GM19438 (cell line): ENCODE data around the gene OR2J3.
"Not testable (repeated sequence)": the region's sequence is repeated elsewhere in the genome, so short reads cannot be mapped to it uniquely, and the experiment has no call there.

Experiments
- ATAC-seq: cut with Tn5 transposase; IDR thresholded peaks from one replicate; pipeline ENCODE4 v1.9.1; 2021; ENCODE audit warnings: low read depth; ENCODE audit not compliant: unreplicated experiment

The OR2J3 gene

DNA sequence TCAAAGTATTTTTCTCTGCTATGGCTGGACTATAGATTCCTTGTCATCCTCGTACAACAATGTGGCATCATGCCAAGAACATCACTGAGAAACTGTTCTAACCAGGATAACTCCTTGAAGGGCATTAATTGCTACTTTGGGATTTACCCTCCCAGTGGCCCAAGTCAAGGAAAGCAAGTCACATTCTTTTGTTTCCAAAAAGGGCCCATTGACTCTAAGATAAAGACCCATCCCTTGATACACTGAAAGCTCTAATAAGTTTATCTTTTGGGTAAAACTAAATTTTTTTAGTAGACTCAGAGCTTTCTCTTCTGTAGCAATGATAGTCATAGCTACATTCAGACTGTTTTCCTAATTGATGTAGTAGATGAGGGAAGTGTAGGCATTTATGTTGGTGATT lies at the start of gene OR2J3:
Gene OR2J3, plus strand, starts transcription at position 301 of the 400 bp plus-strand sequence. CDS start 3,833 bp downstream, outside the sequence.
- no peak for ATAC-seq

GRCh38 chr6:29071831-29072723 lies 35.8 kb upstream of the OR2J3 start:
- ATAC-seq: no peak

GRCh38 chr6:29079203-29079602 lies 28.7 kb upstream of the OR2J3 start:
- no peak for ATAC-seq

DNA sequence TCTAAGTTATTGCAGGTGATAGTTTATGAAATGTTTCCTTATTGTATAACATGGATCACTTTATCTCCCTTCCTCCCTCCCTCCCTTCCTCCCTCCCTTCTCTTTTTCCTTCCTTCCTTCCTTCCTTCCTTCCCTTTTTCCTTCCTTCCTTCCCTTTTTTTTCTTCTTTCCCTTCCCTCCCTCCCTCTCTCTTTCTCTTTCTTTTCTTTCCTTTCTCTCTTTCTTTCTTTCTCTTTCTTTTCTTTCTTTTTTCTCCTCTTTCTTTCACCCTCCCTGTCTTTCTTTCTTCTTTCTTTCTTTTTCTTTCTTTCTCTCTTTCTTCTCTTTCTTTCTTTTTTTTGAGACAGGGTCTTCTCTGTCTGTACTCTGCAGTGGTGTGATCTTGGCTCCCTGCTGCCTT lies 26.5 kb upstream of the OR2J3 start:
- no peak for ATAC-seq

DNA sequence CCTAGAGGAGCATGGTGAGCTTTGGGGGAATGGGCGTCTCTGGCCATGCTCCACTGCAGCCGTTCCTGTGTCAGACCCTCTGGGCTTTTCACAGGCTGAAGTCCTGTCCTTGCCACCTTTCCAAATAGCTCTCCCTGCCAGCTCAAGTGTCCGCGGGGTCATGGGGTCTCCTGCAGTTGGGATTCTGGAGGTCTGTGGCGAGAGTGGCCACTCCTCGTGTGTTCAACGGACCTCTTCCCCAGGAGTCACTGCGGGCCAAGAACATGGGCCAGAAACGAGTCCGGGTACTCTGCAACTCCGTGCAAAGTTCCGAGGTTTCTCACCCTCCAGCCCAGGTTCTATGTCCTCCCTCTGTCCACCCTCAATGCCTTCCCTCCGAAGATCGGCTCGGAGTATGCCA lies 25.4 kb upstream of the OR2J3 start:
- no peak for ATAC-seq

DNA sequence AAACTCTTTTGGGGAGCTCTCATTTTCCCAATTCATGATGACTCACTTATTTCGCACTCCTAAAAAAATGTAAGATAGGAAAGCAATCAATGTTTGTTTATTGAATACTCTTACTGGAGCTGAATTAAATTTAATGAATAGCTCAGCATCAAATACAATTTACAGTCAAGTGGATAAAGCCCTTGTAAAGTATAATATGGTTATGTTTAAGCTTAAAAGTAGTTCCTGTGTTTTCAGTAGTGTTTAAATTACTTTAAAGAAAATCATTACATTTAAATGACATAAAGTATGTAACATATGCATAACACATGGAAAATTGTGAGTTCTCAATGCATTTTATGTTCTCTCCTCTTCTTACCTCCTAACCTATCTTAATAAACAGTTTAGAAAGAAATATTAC lies 20.6 kb upstream of the OR2J3 start, which contains the start of gene OR2B3:
Gene OR2B3, minus strand, starts transcription at position 101 of the 400 bp plus-strand sequence. Its CDS starts 65 bp downstream, at position 36.
- no peak for ATAC-seq

GRCh38 chr6:29092957-29093356 lies 14.9 kb upstream of the OR2J3 start:
- no peak for ATAC-seq

GRCh38 chr6:29097803-29098202 lies 10.1 kb upstream of the OR2J3 start:
- no peak for ATAC-seq

GRCh38 chr6:29099190-29099589 lies 8.7 kb upstream of the OR2J3 start, which contains the start of gene OR2J1:
OR2J1 (plus strand) TSS chr6:29099490; CDS start chr6:29100943, 1,453 bp downstream.
- no peak for ATAC-seq

DNA sequence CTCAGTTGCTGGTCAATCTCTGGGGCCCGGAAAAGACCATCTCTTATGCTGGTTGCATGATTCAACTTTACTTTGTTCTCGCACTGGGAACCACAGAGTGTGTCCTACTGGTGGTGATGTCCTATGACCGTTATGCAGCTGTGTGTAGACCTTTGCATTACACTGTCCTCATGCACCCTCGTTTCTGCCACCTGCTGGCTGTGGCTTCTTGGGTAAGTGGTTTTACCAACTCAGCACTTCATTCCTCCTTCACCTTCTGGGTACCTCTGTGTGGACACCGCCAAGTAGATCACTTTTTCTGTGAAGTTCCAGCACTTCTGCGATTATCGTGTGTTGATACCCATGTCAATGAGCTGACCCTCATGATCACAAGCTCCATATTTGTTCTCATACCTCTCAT lies 4.3 kb downstream of the OR2J3 start:
- ATAC-seq: no peak

DNA sequence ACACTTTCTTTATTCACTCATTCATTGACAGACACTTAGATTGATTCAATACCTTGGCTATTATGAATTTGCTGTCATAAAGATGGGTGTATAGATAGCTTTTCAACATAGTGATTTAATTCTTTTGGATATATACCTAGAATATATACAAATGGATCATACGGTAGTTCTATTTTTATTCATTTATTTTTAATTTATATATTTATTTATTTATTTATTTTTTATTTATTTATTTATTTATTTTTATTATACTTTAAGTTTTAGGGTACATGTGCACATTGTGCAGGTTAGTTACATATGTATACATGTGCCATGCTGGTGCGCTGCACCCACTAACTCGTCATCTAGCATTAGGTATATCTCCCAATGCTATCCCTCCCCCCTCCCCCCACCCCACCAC lies 7.1 kb downstream of the OR2J3 start:
- ATAC-seq: not testable (repeated sequence)

DNA sequence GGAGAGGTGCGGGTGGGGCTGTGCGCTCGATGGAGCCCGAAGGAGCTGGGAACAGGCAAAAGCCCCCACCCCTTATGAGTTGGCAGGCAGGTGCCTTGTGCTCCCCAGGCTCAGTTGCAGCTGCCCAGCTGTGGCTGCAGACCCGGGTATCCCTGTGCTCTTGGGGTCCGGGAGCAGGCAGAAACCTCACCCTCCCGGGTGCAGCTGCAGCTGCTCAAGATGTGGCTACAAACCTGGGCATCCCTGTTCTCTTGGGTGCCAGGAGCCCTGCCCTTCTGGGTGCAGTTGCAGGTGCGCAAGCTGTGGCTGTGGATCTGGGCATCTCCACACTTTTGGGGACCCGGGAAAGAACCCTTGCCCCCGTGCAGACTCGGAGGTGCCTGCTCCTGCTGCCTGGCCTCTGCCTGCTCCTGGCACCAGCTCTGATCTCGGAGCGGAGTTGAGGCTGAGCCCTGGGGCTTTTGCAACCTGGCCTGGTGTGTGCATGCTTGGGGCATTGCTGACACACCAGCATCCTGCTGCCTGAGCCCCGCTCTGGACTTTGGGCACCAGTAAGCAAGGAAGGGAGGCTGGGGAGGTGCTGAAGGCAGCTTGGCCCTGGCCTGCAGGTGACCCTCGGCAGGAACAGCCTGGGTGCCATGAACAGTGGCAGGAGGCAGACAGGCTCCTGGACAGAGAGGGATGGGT lies 21.6 kb downstream of the OR2J3 start:
- ATAC-seq: no peak

DNA sequence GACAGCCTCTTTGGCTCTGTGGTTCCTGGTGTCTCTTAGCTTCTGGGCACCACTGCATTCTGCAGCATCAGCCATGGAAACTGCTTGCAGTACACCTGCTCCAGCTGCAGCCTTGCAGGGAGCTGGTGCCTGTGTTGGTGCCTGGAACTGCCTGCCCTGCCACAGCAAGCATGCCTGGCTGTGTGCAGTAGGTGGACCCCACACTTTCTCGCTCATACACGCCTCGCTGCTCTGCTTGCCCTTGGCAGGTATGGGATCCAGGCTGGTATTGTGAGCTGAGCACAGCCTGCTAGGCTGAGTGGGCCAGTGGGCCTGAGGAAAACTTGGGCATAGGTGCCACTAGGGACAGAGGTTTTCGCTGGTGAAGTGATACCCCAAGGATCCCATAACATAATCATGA lies 22.8 kb downstream of the OR2J3 start:
- ATAC-seq: no peak

GRCh38 chr6:29131691-29132090 lies 23.8 kb downstream of the OR2J3 start:
- no peak for ATAC-seq

DNA sequence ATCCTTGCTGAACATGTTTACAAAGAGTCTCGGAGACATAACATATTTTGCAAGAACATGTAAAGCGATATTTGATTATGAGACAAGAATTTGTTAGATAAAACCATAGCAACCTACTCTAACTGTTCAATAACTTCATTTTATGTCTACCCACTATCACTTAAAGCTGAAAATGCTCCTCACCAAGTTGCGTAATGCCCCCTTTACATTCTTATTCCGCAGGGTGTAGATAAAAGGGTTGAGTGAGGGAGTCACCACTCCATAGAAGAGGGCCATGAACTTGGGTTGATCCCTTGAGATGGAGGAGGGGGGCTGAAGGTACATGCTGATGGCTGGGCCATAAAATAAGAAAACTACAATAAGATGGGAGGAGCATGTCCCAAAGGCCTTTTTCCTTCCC lies 29.9 kb downstream of the OR2J3 start:
- no peak for ATAC-seq

GRCh38 chr6:29141606-29142005 lies 33.7 kb downstream of the OR2J3 start:
- ATAC-seq: no peak

DNA sequence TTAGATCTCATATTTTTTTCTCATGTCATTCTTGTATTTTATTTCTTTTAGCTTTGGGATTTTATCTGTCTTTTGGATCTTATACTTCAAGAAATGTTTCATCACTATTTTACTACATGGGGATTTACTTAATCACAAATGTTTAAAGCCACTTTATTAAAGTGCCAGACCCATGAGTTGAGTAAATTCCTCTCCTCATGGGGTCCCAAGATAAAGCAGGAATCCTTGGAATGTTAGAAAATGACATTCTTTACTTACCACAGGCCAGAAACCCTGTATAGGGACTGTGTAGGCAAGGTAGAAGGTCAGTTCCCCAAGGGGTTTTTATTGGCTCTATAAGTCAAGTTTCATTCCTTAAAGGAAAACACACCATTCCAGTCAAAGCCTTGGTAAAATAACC lies 34.5 kb downstream of the OR2J3 start:
- no peak for ATAC-seq

GRCh38 chr6:29146179-29146578 lies 38.3 kb downstream of the OR2J3 start:
- ATAC-seq: no peak

GRCh38 chr6:29147074-29147473 lies 39.2 kb downstream of the OR2J3 start:
- no peak for ATAC-seq

DNA sequence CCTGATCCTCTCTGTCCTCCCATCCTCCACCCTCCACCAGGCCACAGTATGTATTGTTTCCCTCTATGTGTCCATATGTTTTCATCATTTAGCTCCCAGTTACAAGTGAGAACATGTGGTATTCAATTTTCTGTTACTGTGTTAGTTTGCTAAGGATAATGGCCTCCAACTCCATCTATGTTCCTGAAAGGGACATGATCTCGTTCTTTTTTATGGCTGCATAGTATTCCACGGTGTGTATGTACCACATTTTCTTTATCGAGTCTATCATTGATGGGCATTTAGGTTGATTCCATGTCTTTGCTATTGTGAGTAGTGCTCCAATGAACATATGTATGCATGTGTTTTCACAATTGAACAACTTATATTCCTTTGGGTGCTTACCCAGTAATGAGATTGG lies 41.6 kb downstream of the OR2J3 start:
- ATAC-seq: not testable (repeated sequence)

GRCh38 chr6:29153083-29153482 lies 45.2 kb downstream of the OR2J3 start:
- ATAC-seq: no peak

GRCh38 chr6:29155182-29155581 lies 47.3 kb downstream of the OR2J3 start:
- not testable (repeated sequence) for ATAC-seq
